Endometrial microvascular endothelial cells (primary cell): Measurements from ENCODE around the gene PATL2. TPM values are rescaled to one million over a fixed set of nuclear protein-coding genes. Genes with fewer than 3 reads are reported as not detected.
"Not testable (repeated sequence)": the region's sequence is repeated elsewhere in the genome, so short reads cannot be mapped to it uniquely, and the experiment has no call there.

Experiments
- in situ Hi-C: cut with HindIII; loops from 2 replicates; pipeline ENCODE4 v1.10.0; 2017; ENCODE audit warnings: low sequenced_read_pairs, low pct_unique_long_range_greater_than_20kb; ENCODE audit errors: inconsistent ontology term
- total RNA-seq: library from RNA; depleted of rRNA; stranded (reverse); fragments of >200 nt; gene quantifications from one replicate; pipeline ENCODE4 v1.2.3, GENCODE V29; 2015; ENCODE audit errors: inconsistent ontology term

Gene PATL2
- not detected for total RNA-seq

DNA sequence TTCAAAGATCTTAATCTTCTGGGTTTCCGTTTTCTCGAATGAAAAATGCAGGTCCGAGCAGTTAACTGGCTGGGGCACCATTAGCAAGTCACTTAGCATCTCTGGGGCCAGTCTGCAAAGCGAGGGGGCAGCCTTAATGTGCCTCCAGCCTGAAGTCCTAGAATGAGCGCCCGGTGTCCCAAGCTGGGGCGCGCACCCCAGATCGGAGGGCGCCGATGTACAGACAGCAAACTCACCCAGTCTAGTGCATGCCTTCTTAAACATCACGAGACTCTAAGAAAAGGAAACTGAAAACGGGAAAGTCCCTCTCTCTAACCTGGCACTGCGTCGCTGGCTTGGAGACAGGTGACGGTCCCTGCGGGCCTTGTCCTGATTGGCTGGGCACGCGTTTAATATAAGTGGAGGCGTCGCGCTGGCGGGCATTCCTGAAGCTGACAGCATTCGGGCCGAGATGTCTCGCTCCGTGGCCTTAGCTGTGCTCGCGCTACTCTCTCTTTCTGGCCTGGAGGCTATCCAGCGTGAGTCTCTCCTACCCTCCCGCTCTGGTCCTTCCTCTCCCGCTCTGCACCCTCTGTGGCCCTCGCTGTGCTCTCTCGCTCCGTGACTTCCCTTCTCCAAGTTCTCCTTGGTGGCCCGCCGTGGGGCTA lies at the start of gene PATL2, which contains the start of gene B2M:
TSS of gene PATL2 (minus strand) at position 228 of the 647 bp plus-strand sequence. CDS start 34,833 bp downstream, outside the sequence.
TSS of gene B2M (plus strand) at position 422 of the 647 bp plus-strand sequence. CDS start at position 452, 30 bp downstream.
- in situ Hi-C loops: no loop called here

- in situ Hi-C loops: no loop called here
These were observed 42.2 kb upstream of the PATL2 start for GRCh38 chr15:44753345-44753744.

- in situ Hi-C loops: not testable (repeated sequence)
These were observed 32.3 kb upstream of the PATL2 start for GRCh38 chr15:44743454-44743853.

DNA sequence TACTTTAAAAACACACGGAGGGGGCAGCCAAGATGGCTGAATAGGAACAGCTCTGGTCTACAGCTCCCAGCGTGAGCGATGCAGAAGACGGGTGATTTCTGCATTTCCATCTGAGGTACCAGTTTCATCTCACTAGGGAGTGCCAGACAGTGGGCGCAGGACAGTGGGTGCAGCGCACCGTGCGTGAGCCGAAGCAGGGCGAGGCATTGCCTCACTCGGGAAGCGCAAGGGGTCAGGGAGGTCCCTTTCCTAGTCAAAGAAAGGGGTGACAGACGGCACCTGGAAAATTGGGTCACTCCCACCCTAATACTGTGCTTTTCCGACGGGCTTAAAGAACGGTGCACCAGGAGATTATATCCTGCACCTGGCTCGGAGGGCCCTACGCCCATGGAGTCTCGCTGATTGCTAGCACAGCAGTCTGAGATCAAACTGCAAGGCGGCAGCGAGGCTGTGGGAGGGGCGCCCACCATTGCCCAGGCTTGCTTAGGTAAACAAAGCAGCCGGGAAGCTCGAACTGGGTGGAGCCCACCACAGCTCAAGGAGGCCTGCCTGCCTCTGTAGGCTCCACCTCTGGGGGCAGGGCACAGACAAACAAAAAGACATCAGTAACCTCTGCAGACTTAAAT lies 28.2 kb upstream of the PATL2 start:
- in situ Hi-C loops: loop anchor here (10.0 kb wide), 1 partner anchor 75 kb away; the partner anchor contains the start of gene SPG11

DNA sequence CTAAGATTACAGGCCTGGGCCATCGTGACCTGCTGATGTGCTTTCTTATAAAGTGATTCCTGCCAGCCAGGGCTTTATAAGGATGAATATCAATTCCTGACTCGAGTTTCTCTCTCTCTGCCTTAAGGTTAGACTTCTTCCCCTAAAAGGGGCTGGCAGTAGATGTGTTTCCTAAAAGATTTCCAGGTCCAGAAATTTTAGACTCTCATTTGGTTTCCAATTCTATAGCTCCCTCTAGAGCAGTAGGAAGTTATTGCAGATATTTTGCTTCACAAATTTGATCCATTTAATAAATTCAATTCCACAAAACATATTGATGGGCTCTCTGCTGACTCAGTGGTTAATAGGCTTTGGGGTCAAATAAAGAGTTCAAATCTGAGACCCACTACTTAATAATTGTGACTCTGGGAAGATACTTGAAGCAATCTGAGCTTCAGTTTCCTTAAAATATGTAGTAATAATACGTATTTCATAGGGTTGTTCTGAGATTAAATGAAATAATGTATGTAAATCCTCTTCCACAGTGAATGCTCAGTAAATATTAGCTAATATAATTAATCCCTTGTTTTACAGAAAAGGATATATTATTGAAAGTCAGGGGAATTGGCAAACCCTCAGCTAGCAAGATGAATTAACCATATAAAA lies 27.3 kb upstream of the PATL2 start:
- in situ Hi-C loops: loop anchor here (10.0 kb wide), 1 partner anchor 74 kb away; the partner anchor contains the start of gene SPG11

DNA sequence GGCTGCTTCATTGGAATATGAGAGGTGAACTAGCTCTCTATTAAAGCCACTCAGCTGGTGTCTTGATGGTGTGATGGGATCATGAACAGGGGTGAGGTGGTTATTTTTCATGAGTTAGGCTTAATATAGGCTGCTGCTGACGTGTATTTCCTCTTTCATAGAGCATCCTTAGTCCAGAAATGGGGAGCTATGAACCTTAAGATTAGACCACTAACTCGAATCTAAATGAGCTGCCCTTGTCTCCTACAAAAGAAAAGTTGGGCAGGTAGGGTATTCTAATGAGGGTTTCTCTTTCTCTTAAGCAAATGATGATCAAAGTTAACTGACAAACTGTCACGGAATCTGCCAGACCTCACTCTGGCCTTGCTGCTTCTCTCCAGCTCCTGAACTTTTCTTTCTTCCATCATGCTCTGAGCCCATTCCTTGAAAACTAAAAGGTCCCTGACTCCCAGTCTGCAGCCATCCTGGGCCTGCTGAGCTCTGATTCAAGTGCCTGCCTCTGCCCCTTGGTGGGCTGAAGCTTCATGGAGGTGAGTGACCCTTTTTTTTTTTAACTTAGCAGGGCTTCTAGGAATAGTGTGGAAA lies 25.1 kb upstream of the PATL2 start, which contains the start of gene TRIM69:
TSS of gene TRIM69 (plus strand) at position 348 of the 585 bp plus-strand sequence. CDS start at position 525, 177 bp downstream.
- in situ Hi-C loops: loop anchor here (10.0 kb wide), 1 partner anchor 71 kb away; the partner anchor contains the start of gene SPG11

DNA sequence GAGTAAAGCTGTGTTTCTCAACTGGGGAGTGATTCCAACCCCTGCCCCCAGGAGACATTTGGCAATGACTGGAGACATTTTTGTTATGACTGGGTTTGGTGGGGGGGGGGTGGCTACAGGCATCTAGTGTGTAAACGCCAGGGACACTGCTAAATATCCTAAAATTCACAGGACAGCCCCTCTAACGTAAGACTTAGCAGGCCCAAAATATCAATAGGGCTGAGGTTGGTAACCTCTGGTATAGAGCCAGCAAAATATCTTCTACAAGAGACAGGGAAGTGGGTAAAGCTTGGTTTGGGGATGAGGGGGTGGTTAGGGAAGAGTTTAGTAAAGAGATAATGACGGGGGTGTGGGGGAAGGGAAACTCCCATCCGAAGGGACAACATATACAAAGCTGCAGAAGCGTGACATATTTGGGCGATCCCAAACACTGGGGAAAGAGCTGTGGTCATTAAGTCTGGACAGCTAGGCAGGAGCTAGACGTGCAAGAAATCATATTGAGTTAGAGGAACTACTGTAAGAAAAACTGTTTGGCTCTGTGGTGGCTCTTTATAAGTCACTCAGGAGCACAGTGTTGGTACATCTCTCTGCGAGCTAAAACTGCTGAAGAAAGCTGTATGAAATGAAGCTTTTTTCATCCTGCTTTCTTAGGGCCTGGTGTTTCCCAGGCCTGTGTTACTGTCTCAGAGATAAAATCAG lies 24.5 kb upstream of the PATL2 start:
- in situ Hi-C loops: loop anchor here (10.0 kb wide), 1 partner anchor 71 kb away; the partner anchor contains the start of gene SPG11

GRCh38 chr15:44734839-44735481 lies 23.8 kb upstream of the PATL2 start:
- in situ Hi-C loops: loop anchor here (10.0 kb wide), 1 partner anchor 70 kb away; the partner anchor contains the start of gene SPG11

GRCh38 chr15:44729408-44730127 lies 18.4 kb upstream of the PATL2 start:
- in situ Hi-C loops: loop anchor here (10.0 kb wide), 1 partner anchor 65 kb away; the partner anchor contains the start of gene SPG11

- in situ Hi-C loops: no loop called here
These were observed 17.7 kb upstream of the PATL2 start for GRCh38 chr15:44728576-44729407.

DNA sequence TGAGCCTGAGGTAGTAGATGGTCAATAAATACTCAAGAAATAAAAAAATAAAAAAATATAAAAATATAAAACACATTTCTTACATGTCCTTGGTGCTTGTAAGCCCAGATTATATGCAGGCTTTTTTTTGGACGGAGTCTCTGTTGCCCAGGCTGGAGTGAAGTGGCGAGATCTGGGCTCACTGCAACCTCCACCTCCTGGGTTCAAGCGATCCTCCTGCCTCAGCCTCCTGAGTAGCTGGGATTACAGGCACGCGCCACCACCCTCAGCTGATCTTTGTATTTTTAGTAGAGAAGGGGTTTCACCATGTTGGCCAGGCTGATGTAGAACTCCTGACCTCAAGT lies 17.1 kb upstream of the PATL2 start:
- in situ Hi-C loops: not testable (repeated sequence)

DNA sequence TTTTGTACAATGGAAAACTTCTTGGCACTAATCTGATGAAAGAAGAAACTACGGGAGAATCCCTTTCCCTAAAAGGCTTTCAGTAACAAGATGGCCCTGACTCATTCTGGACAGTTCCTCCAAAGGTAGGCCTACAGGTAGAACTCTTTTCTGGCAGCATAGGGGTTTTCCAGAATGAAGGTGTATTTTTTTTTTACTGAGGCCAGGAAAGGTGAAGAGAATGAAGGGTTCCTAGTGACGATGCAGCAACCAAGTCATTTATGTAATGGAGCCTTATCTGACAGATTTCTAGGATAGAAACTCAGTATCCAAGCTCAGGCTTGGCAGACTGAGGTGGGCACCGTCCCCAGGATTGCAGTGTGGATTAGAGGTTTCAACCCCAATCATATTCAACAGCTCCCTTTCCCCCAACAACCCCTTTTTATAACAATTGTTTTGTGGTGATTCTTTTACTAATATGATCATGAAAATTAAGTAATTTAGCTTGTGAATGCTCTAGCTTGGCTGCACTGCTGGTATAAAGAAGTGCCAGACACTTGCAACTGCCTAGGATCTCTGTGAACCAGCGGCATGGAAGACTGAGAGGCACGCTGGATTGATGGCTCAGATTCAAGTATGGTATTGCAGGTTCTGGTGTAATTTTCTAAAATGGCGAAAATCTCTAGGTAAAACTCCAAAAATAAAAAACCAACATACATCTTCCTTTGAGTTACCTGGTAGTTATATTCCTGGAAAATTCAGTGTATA lies 16.5 kb upstream of the PATL2 start:
- in situ Hi-C loops: no loop called here

GRCh38 chr15:44726568-44727484 lies 15.7 kb upstream of the PATL2 start:
- in situ Hi-C loops: no loop called here

DNA sequence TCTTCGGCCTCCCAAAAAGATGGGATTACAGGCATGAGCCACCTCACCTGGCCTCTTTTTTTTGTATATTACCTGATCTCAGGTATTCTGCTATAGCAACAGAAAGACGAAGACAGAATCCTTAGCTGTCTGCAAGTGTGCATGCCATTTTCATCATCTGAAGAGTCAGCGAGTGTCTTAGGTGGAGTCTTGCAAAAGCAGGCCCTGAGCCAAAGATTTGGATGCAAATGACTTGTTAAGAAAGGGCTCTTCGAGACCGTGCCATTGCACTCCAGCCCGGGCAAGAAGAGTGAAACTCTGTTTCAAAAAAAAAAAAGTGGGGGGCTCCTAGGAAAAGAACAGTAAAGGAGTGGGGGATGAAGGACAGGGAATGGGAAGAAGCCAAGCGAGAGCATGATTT lies 15.0 kb upstream of the PATL2 start:
- in situ Hi-C loops: no loop called here

DNA sequence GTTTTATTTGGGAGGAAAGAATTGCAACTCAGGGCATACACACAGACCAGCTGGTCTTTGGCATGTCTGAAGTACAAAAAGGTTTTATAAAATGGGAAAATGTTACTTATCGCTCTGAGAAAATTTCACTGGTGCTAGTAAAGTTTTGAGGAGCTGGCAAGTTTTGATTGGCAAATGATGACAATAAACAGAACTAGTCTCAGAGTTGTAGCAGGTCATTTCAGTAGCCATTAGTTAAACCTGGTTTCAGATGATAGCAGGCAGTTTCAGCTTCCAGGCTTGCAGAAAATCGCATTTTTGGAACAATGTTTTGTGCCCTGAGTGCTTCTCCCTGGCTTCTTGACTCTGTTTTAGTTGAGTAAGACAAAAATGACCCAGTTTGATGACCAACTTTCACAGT lies 10.9 kb upstream of the PATL2 start:
- in situ Hi-C loops: no loop called here
